Prostate gland (tissue), 2 donors: ENCODE measurements around the gene LRRC32.

Experiments used
- POLR2A ChIP-seq: fragments of 450-650 bp; IDR thresholded peaks from one replicate; pipeline ENCODE4 v1.6.1; 2016; ENCODE audit warnings: antibody characterized with exemption, mild to moderate bottlenecking
- POLR2AphosphoS5 ChIP-seq: sonication (generic); formaldehyde crosslinking; IDR thresholded peaks from one replicate; pipeline ENCODE4 v1.6.1; 2017; ENCODE audit warnings: antibody characterized with exemption
- TF ChIP-seq, protein P1 (sequence below), 4 experiments: fragments of 200-600 bp in 2 of 4; fragments of 450-650 bp in 2 of 4; sonication (generic) in 2 of 4; IDR thresholded peaks; 1 replicate in 3 of 4; 2 replicates in 1 of 4; pipeline ENCODE4 v1.5.1; 2016 to 2019; ENCODE audit warnings: antibody characterized with exemption in 4 of 4, mild to moderate bottlenecking in 2 of 4, moderate library complexity in 2 of 4

DNA sequence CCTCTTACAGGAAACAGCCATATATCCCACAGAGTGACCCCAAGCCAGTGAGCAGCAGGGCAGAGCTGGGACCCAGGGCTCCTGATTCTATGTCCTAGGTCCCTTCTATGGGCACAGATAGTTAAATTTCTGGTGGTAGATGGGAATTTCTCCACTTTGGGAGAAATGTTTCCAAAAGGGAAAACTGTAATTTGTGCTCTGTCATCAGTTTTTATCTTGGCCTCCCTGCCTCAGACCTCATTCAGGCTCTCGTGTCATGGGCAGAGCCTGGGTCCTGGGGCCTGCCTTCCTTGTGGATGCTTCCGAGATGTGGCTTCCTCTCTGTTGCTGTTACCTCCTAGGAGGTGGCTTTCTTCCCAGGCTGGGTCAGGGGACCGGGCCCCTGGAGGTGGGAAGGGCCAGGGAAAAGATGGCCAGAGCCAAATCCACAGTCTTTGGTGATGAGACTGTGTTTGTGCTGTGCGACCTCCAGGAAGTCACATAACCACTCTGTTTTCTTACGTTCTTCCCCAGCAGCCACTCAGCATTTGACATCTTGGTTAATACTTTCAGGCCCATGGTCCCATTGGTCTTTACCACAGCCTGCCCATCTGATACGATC lies 8.6 kb downstream of the LRRC32 start:
- TF ChIP-seq POLR2A = no peak
- TF ChIP-seq, protein P1, sequence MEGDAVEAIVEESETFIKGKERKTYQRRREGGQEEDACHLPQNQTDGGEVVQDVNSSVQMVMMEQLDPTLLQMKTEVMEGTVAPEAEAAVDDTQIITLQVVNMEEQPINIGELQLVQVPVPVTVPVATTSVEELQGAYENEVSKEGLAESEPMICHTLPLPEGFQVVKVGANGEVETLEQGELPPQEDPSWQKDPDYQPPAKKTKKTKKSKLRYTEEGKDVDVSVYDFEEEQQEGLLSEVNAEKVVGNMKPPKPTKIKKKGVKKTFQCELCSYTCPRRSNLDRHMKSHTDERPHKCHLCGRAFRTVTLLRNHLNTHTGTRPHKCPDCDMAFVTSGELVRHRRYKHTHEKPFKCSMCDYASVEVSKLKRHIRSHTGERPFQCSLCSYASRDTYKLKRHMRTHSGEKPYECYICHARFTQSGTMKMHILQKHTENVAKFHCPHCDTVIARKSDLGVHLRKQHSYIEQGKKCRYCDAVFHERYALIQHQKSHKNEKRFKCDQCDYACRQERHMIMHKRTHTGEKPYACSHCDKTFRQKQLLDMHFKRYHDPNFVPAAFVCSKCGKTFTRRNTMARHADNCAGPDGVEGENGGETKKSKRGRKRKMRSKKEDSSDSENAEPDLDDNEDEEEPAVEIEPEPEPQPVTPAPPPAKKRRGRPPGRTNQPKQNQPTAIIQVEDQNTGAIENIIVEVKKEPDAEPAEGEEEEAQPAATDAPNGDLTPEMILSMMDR (IDR thresholded peaks at IDR 0.05) = no peak
- no peak for TF ChIP-seq POLR2AphosphoS5
